Peyer's patch (tissue), 4 donors: ENCODE results near the gene ZNRF3. TPM values are rescaled to one million over a fixed set of nuclear protein-coding genes. Genes with fewer than 3 reads are reported as not detected.
A peak's percentile ranks its signal among the peaks of the same experiment; 100 is the strongest.
"Not testable (repeated sequence)": the region's sequence is repeated elsewhere in the genome, so short reads cannot be mapped to it uniquely, and the experiment has no call there.

Experiments used
- DNase-seq, 3 donors: peaks; one replicate each; pipeline ENCODE4 v3.0.0-alpha.2; 2017 to 2019
- H3K27ac ChIP-seq, 4 donors: fragments of 200-600 bp; sonication (generic); one replicate each; pipeline ENCODE4 v1.5.1; 2016 to 2019
- H3K27me3 ChIP-seq, 2 donors: fragments of 200-600 bp; sonication (generic); one replicate each; pipeline ENCODE4 v1.5.1; 2019
- H3K36me3 ChIP-seq, 3 donors: fragments of 200-600 bp; sonication (generic); one replicate each; pipeline ENCODE4 v1.5.1; 2016 to 2019
- H3K4me1 ChIP-seq, 4 donors: fragments of 200-600 bp; sonication (generic); one replicate each; pipeline ENCODE4 v1.5.1; 2016 to 2019
- H3K4me3 ChIP-seq, 4 donors: fragments of 200-600 bp; sonication (generic); 1 replicate in 3 of 4; 2 replicates in 1 of 4; pipeline ENCODE4 v1.5.1; 2016 to 2019; ENCODE audit warnings: mild to moderate bottlenecking in 1 of 4
- H3K9me3 ChIP-seq, 4 donors: fragments of 200-600 bp; sonication (generic); one replicate each; pipeline ENCODE4 v1.5.1; 2016 to 2019; ENCODE audit warnings: mild to moderate bottlenecking in 1 of 4
- CTCF ChIP-seq, 6 experiments: fragments of 450-650 bp in 4 of 6; fragments of 200-600 bp in 2 of 6; sonication (generic) in 1 of 6; IDR thresholded peaks; one replicate each; pipeline ENCODE4 v1.5.1; 2017 to 2019; ENCODE audit warnings: antibody characterized with exemption in 6 of 6, mild to moderate bottlenecking in 3 of 6, moderate library complexity in 1 of 6
- POLR2A ChIP-seq, 2 donors: fragments of 450-650 bp; IDR thresholded peaks; one replicate each; pipeline ENCODE4 v1.5.1; 2017; ENCODE audit warnings: antibody characterized with exemption in 2 of 2, mild to moderate bottlenecking in 2 of 2, moderate library complexity in 2 of 2
- total RNA-seq, 4 donors: library from RNA; depleted of rRNA; stranded (reverse); fragments of >200 nt; gene quantifications; one replicate each; pipeline ENCODE4 v1.1.0, GENCODE V29; 2016

The ZNRF3 gene
- total RNA-seq, 4 donors from 2014 or later: 5.8 to 17.6 (median 8.0) TPM

GRCh38 chr22:29081517-29082236, 198.3 kb downstream of the ZNRF3 start:
- peak overlapping the region in 1 of 4 donors; percentile 5 for H3K27ac ChIP-seq
- H3K4me1 ChIP-seq: peaks cover 0 to 40% (median 0%) of the 10 kb centered on the region in 4 donors
- no peaks in the 10 kb centered on the region for H3K27me3 ChIP-seq
- no peaks in the 10 kb centered on the region for H3K9me3 ChIP-seq
- H3K36me3 ChIP-seq: no peaks in the 10 kb centered on the region
- no peak overlapping the region for H3K4me3 ChIP-seq
- TF ChIP-seq POLR2A (IDR thresholded peaks at IDR 0.05) (no peak), CTCF (IDR thresholded peaks at IDR 0.05) (no peak)
- DNase-seq: no peak

GRCh38 chr22:29082826-29083545, 199.6 kb downstream of the ZNRF3 start:
- no peak for DNase-seq
- peaks cover 0 to 30% (median 0%) of the 10 kb centered on the region in 4 donors for H3K4me1 ChIP-seq
- H3K9me3 ChIP-seq: no peaks in the 10 kb centered on the region
- H3K4me3 ChIP-seq: no peak overlapping the region
- no peaks in the 10 kb centered on the region for H3K27me3 ChIP-seq
- H3K36me3 ChIP-seq: no peaks in the 10 kb centered on the region
- no peak for TF ChIP-seq CTCF (IDR thresholded peaks at IDR 0.05)
- TF ChIP-seq POLR2A (IDR thresholded peaks at IDR 0.05): no peak
- peak overlapping the region in 1 of 4 donors; percentile 31 for H3K27ac ChIP-seq

- H3K27me3 ChIP-seq: not testable (repeated sequence)
Measured at GRCh38 chr22:29083576-29083932, 200.2 kb downstream of the ZNRF3 start.

GRCh38 chr22:29083933-29084591, 200.7 kb downstream of the ZNRF3 start:
- Histone ChIP-seq H3K36me3 (no peaks in the 10 kb centered on the region), H3K4me3 (no peak overlapping the region), H3K27ac (peak overlapping the region in 2 of 4 donors; percentile 15 to 31), H3K9me3 (no peaks in the 10 kb centered on the region), H3K27me3 (no peaks in the 10 kb centered on the region), H3K4me1 (peaks cover 0 to 19% (median 0%) of the 10 kb centered on the region in 4 donors)
- TF ChIP-seq POLR2A (IDR thresholded peaks at IDR 0.05) (no peak), CTCF (IDR thresholded peaks at IDR 0.05) (no peak)
- no peak for DNase-seq

More at GRCh38 chr22:29083576-29083932, 200.2 kb downstream of the ZNRF3 start:
- Histone ChIP-seq H3K27ac (peak overlapping the region in 2 of 4 donors; percentile 15 to 31), H3K4me1 (peaks cover 0 to 24% (median 0%) of the 10 kb centered on the region in 4 donors)
- not testable (repeated sequence) for H3K36me3 ChIP-seq, H3K4me3 ChIP-seq, H3K9me3 ChIP-seq
- DNase-seq: peak in 1 of 3 donors; percentile 51

GRCh38 chr22:29087012-29087411, 203.6 kb downstream of the ZNRF3 start:
- no peak overlapping the region for H3K4me3 ChIP-seq
- DNase-seq: no peak
- no peak overlapping the region for H3K27ac ChIP-seq
- H3K9me3 ChIP-seq: no peaks in the 10 kb centered on the region
- peaks cover 0 to 3% (median 0%) of the 10 kb centered on the region in 4 donors for H3K4me1 ChIP-seq
- no peaks in the 10 kb centered on the region for H3K36me3 ChIP-seq
- no peak for TF ChIP-seq CTCF (IDR thresholded peaks at IDR 0.05)
- TF ChIP-seq POLR2A (IDR thresholded peaks at IDR 0.05): no peak
- no peaks in the 10 kb centered on the region for H3K27me3 ChIP-seq

- TF ChIP-seq POLR2A (IDR thresholded peaks at IDR 0.05): no peak
- TF ChIP-seq CTCF (IDR thresholded peaks at IDR 0.05): no peak
- H3K27ac ChIP-seq: no peak overlapping the region
- H3K4me1 ChIP-seq: peaks cover 0 to 12% (median 0%) of the 10 kb centered on the region in 4 donors
- no peaks in the 10 kb centered on the region for H3K36me3 ChIP-seq
- no peak for DNase-seq
- H3K9me3 ChIP-seq: no peaks in the 10 kb centered on the region
- no peaks in the 10 kb centered on the region for H3K27me3 ChIP-seq
- no peak overlapping the region for H3K4me3 ChIP-seq
Measured at GRCh38 chr22:29088809-29089208, 205.4 kb downstream of the ZNRF3 start.
